KOPT-K1 (cell line): ENCODE measurements around the gene CAMTA2.
"Not testable (repeated sequence)": the region's sequence is repeated elsewhere in the genome, so short reads cannot be mapped to it uniquely, and the experiment has no call there.

Source experiments
- H3K27ac ChIP-seq: fragments of 200-600 bp; sonication (generic); 2 replicates; pipeline ENCODE4 v1.5.1; 2016; ENCODE audit warnings: antibody characterized with exemption, mild to moderate bottlenecking, low read depth, low read length; ENCODE audit not compliant: poor library complexity, severe bottlenecking
- H3K36me3 ChIP-seq: fragments of 200-600 bp; sonication (generic); 2 replicates; pipeline ENCODE4 v1.5.1; 2017; ENCODE audit warnings: antibody characterized with exemption, mild to moderate bottlenecking, low read length, moderate library complexity; ENCODE audit not compliant: insufficient read depth
- H3K9me3 ChIP-seq: fragments of 200-600 bp; sonication (generic); 2 replicates; pipeline ENCODE4 v1.5.1; 2017; ENCODE audit warnings: antibody characterized with exemption, low read length, mild to moderate bottlenecking; ENCODE audit not compliant: insufficient read depth, poor library complexity, severe bottlenecking

Gene CAMTA2

DNA sequence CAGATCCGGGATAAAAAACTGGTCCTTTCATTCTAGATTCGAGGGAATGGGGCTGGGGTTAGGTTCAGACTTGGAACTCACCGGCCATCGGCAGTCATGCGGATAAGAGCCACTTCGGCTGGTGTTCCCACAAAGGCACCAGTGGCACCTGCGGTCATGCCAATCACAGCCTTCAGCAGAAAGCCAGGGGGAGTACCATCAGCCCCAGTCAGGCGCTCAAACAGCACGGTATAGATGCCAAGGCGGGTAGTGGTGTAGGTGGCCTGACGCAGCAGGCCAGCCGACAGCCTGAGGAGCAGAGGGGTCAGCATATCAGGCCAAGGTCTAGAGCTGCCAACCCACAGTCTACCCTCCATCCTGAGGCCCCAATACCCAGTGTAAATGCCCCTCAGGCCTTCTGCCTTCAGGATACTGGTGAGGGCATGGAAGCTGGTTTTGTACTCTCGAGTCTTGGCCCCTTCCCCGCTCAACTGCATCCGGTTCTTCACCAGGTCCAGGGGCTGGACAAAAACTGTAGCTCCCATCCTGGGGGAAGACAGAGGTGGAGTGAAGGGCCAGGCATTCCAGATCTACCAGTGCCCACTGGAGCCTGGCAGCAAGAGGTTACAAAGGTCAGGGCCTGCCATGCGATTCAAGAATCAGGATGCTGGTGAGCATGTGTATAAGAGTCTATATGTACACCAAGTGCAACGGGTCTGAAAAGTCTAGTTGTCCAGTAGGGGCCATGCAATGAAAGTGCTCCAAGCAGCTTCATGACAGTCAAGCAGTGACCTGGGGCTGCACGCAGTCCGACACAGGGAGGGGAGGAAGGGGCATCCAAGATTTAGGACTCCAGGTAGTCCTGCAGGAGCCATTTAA is 48.6 kb downstream of the CAMTA2 start:
- H3K36me3 ChIP-seq, result peaks cover 55% of the 10 kb centered on the region

DNA sequence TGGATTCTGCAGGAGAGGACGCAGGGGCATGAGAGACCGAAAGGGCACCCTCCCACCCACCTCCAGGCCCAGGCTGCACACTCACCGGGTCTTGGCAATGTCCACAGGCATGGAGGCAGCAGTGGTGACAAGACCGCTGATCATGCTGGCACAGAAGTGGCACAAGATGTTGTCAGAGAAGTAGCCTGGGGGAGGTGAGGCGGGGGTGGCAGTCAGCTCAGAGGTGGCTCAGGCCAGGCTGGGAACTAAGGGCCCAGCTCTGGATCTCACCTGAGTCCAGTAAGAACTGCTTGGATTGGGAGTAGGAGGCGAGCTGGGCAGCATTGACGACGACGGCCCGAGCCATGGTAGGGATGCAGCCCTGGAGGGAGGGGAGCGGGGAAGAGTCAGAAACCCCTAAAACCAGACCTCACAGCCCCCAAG is 49.4 kb downstream of the CAMTA2 start:
- peak overlapping the region; percentile 99 for H3K27ac ChIP-seq
- peaks cover 50% of the 10 kb centered on the region for H3K36me3 ChIP-seq
- no peaks in the 10 kb centered on the region for H3K9me3 ChIP-seq

More for the DNA sequence above, 48.6 kb downstream of the CAMTA2 start:
- Histone ChIP-seq H3K9me3 (no peaks in the 10 kb centered on the region), H3K27ac (peak overlapping the region; percentile 99)

DNA sequence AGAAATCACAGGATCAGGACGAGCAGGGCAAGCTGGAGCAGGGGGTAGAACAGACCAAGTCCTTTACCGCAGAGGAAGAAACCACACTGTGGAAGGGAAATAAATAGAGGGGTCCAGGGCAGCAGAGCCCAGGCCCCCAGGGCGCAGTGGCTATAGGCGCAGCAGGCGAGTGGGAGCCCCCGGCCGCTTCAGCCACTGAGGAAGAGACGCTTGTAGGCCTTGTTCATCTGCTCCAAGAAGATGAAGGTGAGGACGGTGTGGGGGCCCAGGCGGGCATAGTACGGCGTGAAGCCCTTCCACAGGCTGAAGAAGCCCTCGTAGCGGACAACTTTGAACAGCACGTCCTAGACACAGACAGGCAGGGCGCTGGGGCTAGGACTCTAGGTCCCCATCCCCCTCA is 49.9 kb downstream of the CAMTA2 start:
- H3K27ac ChIP-seq, result no peak overlapping the region
- H3K36me3 ChIP-seq, result peaks cover 50% of the 10 kb centered on the region
- no peaks in the 10 kb centered on the region for H3K9me3 ChIP-seq

DNA sequence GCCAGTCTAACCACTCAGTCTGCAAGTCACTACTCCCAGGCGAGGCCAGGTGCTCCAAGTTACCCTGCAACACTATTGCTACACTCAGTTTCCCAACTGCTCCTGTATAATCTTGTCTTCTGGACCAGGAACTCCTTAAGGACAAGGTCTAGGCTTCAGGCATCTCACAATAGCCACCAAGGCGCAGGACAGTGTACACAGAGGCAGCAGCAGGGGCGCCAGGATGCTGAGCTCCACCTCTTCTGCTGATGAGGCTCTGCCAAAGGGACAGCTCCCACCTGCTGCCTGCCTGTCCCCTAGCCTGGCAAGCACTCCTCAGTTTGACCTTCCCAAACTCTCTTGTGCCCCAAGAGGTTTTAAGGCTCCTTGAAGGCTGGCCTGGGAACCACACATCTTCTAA is 51.0 kb downstream of the CAMTA2 start:
- no peaks in the 10 kb centered on the region for H3K9me3 ChIP-seq
- H3K36me3 ChIP-seq, result peaks cover 44% of the 10 kb centered on the region
- H3K27ac ChIP-seq, result no peak overlapping the region

DNA sequence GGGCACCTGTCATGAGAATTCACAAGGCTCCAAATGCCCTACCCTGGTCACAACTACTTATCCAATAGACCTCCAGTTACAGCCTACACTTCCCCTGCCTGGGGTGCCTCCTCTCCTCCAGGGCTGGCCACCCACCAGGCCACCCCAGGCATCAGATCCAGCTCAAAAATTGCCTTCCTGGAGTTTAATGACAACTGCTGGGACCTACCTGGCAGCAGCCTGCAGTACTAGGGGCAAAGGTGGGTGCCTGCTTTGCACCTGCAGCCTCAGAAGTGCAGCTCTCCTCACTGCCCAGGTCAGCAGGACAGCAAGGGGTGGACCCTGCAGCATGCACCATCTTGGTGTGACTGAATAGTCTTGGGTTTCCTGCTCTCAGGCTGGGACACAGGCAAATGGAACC is 51.8 kb downstream of the CAMTA2 start:
- Histone ChIP-seq H3K36me3 (peaks cover 51% of the 10 kb centered on the region), H3K27ac (no peak overlapping the region), H3K9me3 (no peaks in the 10 kb centered on the region)

DNA sequence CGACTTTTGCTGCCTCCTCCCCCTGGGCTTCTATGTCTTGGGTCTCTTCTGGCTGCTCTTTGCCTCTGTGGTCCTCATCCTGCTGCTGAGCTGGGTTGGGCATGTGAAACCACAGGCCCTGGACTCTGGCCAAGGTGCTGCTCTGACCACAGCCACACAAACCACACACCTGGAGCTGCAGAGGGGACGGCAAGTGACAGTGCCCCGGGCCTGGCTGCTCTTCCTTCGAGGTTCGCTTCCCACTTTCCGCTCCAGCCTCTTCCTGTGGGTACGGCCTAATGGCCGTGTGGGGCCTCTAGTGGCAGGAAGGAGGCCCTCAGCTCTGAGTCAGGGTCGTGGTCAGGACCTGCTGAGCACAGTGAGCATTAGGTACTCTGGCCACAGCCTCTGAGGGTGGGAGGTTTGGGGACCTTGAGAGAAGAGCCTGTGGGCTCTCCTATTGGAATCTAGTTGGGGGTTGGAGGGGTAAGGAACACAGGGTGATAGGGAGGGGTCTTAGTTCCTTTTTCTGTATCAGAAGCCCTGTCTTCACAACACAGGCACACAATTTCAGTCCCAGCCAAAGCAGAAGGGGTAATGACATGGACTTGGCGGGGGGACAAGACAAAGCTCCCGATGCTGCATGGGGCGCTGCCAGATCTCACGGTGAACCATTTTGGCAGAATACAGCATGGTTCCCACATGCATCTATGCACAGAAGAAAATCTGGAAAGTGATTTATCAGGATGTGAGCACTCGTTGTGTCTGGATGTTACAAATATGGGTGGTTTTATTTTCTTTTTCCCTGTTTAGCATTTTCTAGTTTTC is 53.1 kb downstream of the CAMTA2 start:
- no peak overlapping the region for H3K27ac ChIP-seq

DNA sequence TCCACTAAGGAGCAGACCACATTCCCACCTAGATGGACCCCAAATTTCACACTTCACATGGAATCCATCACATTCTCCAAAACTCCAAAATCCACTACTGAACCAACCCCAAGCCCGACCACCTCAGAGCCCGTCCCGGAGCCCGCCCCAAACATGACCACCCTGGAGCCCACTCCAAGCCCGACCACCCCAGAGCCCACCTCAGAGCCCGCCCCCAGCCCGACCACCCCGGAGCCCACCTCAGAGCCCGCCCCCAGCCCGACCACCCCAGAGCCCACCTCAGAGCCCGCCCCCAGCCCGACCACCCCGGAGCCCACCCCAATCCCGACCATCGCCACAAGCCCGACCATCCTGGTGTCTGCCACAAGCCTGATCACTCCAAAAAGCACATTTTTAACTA is 53.8 kb downstream of the CAMTA2 start:
- Histone ChIP-seq H3K27ac (no peak overlapping the region), H3K9me3 (no peaks in the 10 kb centered on the region), H3K36me3 (peaks cover 68% of the 10 kb centered on the region)

More for the DNA sequence above, 53.1 kb downstream of the CAMTA2 start:
- Histone ChIP-seq H3K9me3 (no peaks in the 10 kb centered on the region), H3K36me3 (peaks cover 62% of the 10 kb centered on the region)

DNA sequence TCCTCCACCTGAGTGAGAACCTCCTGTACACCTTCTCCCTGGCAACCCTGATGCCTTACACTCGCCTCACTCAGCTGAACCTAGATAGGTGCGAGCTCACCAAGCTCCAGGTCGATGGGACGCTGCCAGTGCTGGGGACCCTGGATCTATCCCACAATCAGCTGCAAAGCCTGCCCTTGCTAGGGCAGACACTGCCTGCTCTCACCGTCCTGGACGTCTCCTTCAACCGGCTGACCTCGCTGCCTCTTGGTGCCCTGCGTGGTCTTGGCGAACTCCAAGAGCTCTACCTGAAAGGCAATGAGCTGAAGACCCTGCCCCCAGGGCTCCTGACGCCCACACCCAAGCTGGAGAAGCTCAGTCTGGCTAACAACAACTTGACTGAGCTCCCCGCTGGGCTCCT is 54.7 kb downstream of the CAMTA2 start:
- peaks cover 62% of the 10 kb centered on the region for H3K36me3 ChIP-seq
- H3K27ac ChIP-seq, result no peak overlapping the region
- H3K9me3 ChIP-seq, result no peaks in the 10 kb centered on the region

DNA sequence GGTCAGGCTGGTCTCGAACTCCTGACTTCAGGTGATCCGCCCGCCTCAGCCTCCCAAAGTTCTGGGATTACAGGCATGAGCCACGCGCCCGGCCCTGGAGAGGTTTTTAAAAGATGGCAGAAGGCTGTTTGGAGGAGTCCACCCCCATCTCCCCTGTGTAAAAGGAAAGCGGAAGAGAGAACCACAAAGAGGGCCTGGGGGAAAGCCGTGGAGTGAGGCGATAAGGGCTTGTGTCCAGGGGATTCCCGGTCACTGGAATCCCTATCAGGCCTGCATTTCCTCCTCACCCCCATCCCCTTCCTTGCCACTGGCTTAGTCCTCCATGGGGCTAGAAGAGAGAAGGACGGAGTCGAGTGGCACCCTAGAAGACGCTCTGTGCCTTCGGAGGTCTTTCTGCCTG is 55.5 kb downstream of the CAMTA2 start, which contains the start of gene GP1BA:
Gene GP1BA, plus strand, starts transcription at position 315 of the 400 bp plus-strand sequence. CDS start 328 bp downstream, outside the sequence.
- no peak within 1 kb of the TSS for H3K27ac ChIP-seq
- H3K9me3 ChIP-seq, result no peaks in the 10 kb centered on the region

DNA sequence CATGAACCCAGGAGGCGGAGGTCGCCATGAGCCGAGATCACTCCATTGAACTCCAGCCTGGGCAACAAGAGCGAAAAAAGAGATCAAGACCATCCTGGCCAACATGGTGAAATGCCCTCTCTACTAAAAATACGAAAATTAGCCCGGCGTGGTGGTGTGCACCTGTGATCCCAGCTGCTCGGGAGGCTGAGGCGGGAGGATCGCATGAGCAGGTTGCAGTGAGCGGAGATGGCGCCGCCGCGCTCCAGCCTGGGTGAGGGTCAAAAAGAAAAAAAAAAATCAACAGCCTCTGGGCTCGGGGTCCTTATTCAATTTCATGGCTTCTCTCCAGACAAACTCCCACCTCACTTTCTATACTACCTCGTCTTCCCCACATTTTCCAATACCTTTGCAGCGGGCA is 58.6 kb downstream of the CAMTA2 start:
- Histone ChIP-seq H3K36me3 (peaks cover 38% of the 10 kb centered on the region), H3K27ac (no peak overlapping the region), H3K9me3 (no peaks in the 10 kb centered on the region)

More for the DNA sequence above, 55.5 kb downstream of the CAMTA2 start, which contains the start of gene GP1BA:
- peaks cover 55% of the 10 kb centered on the region for H3K36me3 ChIP-seq

DNA sequence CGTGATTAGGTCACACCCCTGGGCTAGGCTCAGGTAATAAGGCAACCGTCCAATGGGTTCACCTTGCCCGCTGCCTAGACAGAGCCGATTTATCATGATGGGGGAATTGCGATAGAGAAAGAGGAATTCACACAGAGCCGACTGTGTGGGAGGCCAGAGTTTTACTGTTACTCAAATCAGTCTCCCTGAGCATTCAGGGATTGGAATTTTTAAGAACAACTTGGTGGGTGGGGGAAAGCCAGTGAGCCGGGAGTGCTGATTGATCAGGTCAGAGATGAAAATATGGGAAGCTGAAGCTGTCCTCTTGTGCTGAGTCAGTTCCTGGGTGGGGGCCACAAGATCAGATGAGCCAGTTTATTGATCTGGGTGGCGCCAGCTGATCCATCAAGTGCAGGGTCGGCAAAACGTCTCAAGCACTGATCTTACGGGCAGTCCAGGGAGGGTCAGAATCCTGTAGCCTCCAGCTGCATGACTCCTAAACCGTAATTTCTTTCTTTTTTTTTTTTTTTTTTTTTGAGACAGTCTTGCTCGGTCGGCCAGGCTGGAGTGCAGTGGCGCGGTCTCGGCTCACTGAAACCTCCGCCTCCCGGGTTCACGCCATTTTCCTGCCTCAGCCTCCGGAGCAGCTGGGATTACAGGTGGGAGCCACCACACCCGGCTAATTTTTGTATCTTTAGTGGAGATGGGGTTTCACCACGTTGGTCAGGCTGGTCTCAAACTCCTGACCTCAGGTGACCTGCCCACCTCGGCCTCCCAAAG is 60.7 kb downstream of the CAMTA2 start:
- H3K27ac ChIP-seq, H3K9me3 ChIP-seq: not testable (repeated sequence)
- peaks cover 29% of the 10 kb centered on the region for H3K36me3 ChIP-seq

DNA sequence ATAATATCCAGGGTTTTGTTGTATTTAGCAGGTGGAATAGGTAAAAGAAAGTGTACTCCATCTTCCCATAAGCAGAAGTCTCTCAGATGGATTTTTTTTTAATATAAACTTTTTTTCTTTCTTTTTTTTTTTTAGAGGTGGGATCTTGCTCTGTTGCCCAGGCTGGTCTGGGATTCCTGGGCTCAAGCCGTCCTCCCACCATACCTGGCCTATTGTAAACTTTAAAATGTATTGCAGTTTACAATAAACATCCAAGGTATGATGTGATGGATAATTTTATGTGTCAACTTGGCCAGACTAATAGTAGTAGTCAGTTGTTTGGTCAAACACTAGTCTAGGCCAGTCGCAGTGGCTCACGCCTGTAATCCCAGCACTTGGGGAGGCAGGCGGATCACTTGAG is 66.2 kb downstream of the CAMTA2 start:
- H3K27ac ChIP-seq, result no peak overlapping the region

DNA sequence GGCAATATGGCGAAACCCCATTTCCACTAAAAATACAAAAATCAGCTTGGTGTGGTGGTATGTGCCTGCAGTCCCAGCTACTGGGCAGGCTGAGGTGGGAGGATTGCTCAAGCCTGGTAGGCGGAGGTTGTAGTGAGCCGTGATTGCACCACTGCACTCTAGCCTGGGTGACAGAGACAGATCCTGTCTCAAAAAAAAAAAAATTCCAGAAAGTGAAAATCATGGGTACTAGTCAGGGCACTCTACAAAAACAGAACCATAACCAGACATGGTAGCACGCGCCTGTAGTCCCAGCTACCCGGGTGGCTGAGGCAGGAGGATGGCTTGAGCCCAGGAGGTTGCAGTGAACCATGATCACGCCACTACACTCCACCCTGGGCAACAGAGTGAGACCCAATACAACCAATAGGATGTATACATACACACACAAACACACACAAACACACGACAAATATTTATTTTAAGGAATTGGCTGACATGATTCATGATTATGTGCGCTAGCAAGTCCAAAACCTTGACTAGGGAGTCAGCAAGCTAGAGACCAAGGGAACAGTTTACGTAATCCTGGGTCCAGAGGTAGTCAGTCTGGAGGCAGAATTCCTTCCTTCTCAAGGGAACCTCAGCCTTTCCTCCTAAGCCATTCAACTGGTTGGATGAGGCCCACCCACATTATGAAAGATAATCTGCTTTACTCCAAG is 67.0 kb downstream of the CAMTA2 start:
- Histone ChIP-seq H3K36me3 (no peaks in the 10 kb centered on the region), H3K9me3 (no peaks in the 10 kb centered on the region), H3K27ac (no peak overlapping the region)

More for the DNA sequence above, 66.2 kb downstream of the CAMTA2 start:
- Histone ChIP-seq H3K36me3 (no peaks in the 10 kb centered on the region), H3K9me3 (no peaks in the 10 kb centered on the region)

DNA sequence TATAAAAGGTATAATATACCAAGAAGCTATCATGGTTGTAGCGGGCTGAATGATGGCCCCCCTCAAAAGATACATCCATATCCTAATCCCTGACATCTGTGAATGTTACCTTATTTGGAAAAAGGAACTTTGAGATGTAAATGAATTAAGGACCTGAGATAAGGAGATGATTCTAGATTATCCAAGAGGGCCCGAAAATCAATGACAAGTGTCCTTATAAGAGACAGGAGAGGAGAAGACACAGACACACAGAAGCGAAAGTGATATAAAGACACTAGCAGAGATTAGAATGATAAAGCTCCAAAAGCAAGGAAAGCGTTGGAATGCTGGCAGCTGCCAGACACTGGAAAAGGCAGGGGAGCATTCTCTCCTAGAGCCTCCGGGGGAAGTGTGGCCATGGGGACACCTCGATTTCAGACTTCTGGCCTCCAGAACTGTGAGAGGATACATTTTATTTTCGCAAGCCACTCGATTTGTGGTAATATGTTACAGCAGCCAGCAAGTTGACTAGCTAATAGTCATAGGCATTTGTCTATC is 67.9 kb downstream of the CAMTA2 start:
- no peaks in the 10 kb centered on the region for H3K9me3 ChIP-seq
- H3K27ac ChIP-seq, result no peak overlapping the region
- no peaks in the 10 kb centered on the region for H3K36me3 ChIP-seq
